ENCODE measurements around the gene KLHDC1. TPM values are rescaled to one million over a fixed set of nuclear protein-coding genes. Genes with fewer than 3 reads are reported as not detected.
"Not testable (repeated sequence)": the region's sequence is repeated elsewhere in the genome, so short reads cannot be mapped to it uniquely, and the experiment has no call there.

Gene KLHDC1
- total RNA-seq, 1 experiment from 2014 or later: 2.2 TPM

- in situ Hi-C loops (cut with HindIII; ENCODE audit: low pct_unique_long_range_greater_than_20kb, low sequenced_read_pairs): no loop called here
- DNase-seq (ENCODE audit: low read depth, low spot score): peak; percentile 40
Measured at GRCh38 chr14:49768301-49769121, 75.6 kb downstream of the KLHDC1 start.

GRCh38 chr14:49769171-49769570, 76.3 kb downstream of the KLHDC1 start:
- DNase-seq (ENCODE audit: low read depth, low spot score): no peak
- in situ Hi-C loops (cut with HindIII; ENCODE audit: low pct_unique_long_range_greater_than_20kb, low sequenced_read_pairs): no loop called here

- in situ Hi-C loops (cut with HindIII; ENCODE audit: low pct_unique_long_range_greater_than_20kb, low sequenced_read_pairs): no loop called here
- DNase-seq (ENCODE audit: low read depth, low spot score): no peak
Measured at GRCh38 chr14:49769581-49770211, 76.8 kb downstream of the KLHDC1 start.

- in situ Hi-C loops (cut with HindIII; ENCODE audit: low pct_unique_long_range_greater_than_20kb, low sequenced_read_pairs): no loop called here
- DNase-seq (ENCODE audit: low read depth, low spot score): no peak
Measured at GRCh38 chr14:49770212-49770817, 77.4 kb downstream of the KLHDC1 start.

GRCh38 chr14:49771691-49772090, 78.8 kb downstream of the KLHDC1 start:
- in situ Hi-C loops (cut with HindIII; ENCODE audit: low pct_unique_long_range_greater_than_20kb, low sequenced_read_pairs); DNase-seq (ENCODE audit: low read depth, low spot score): not testable (repeated sequence)

- no peak for DNase-seq (ENCODE audit: low read depth, low spot score)
- in situ Hi-C loops (cut with HindIII; ENCODE audit: low pct_unique_long_range_greater_than_20kb, low sequenced_read_pairs): no loop called here
Measured at GRCh38 chr14:49774106-49774505, 81.2 kb downstream of the KLHDC1 start.

GRCh38 chr14:49778421-49778820, 85.5 kb downstream of the KLHDC1 start:
- no peak for DNase-seq (ENCODE audit: low read depth, low spot score)
- in situ Hi-C loops (cut with HindIII; ENCODE audit: low pct_unique_long_range_greater_than_20kb, low sequenced_read_pairs): no loop called here

GRCh38 chr14:49781040-49781439, 88.1 kb downstream of the KLHDC1 start:
- in situ Hi-C loops (cut with HindIII; ENCODE audit: low pct_unique_long_range_greater_than_20kb, low sequenced_read_pairs); DNase-seq (ENCODE audit: low read depth, low spot score): not testable (repeated sequence)

- in situ Hi-C loops (cut with HindIII; ENCODE audit: low pct_unique_long_range_greater_than_20kb, low sequenced_read_pairs): no loop called here
- no peak for DNase-seq (ENCODE audit: low read depth, low spot score)
Measured at GRCh38 chr14:49783394-49784014, 90.6 kb downstream of the KLHDC1 start.

- no peak for DNase-seq (ENCODE audit: low read depth, low spot score)
- in situ Hi-C loops (cut with HindIII; ENCODE audit: low pct_unique_long_range_greater_than_20kb, low sequenced_read_pairs): no loop called here
Measured at GRCh38 chr14:49786315-49786714, 93.4 kb downstream of the KLHDC1 start.

- DNase-seq (ENCODE audit: low read depth, low spot score): no peak
- in situ Hi-C loops (cut with HindIII; ENCODE audit: low pct_unique_long_range_greater_than_20kb, low sequenced_read_pairs): no loop called here
Measured at GRCh38 chr14:49792618-49793017, 99.7 kb downstream of the KLHDC1 start.

- in situ Hi-C loops (cut with HindIII; ENCODE audit: low pct_unique_long_range_greater_than_20kb, low sequenced_read_pairs): no loop called here
- no peak for DNase-seq (ENCODE audit: low read depth, low spot score)
Measured at GRCh38 chr14:49796025-49796424, 103.1 kb downstream of the KLHDC1 start.

Small RNAs within 50 kb of the gene (small RNA-seq; reads per million reads assigned to genes)
- gene RNU6ATAC30P: 0 to 0.05 reads per million in 2 experiments

Other genes starting within 250 kb of the KLHDC1 start
- 1,995 and 2,116 TPM in 2 replicates for gene RPS29, start 106.7 kb upstream of the KLHDC1 start, total RNA-seq (2014; rRNA removed; shearing (Covaris generic))
- 21.3 and 23.3 TPM in 2 replicates for gene LRR1, start 94.2 kb upstream of the KLHDC1 start, total RNA-seq (2014; rRNA removed; shearing (Covaris generic))
- gene RPL36AL, start 72.5 kb upstream of the KLHDC1 start, total RNA-seq (2014; rRNA removed; shearing (Covaris generic)): 302 and 321 TPM in 2 replicates
- gene MGAT2, start 72.3 kb upstream of the KLHDC1 start, total RNA-seq (2014; rRNA removed; shearing (Covaris generic)): 33.9 and 39.0 TPM in 2 replicates
- gene DNAAF2, start 57.9 kb upstream of the KLHDC1 start, total RNA-seq (2014; rRNA removed; shearing (Covaris generic)): 13.2 and 14.3 TPM in 2 replicates
- gene POLE2, start 4.9 kb upstream of the KLHDC1 start, total RNA-seq (2014; rRNA removed; shearing (Covaris generic)): 15.6 and 16.3 TPM in 2 replicates
- gene KLHDC2, start 75.0 kb downstream of the KLHDC1 start, total RNA-seq (2014; rRNA removed; shearing (Covaris generic)): 59.6 and 65.8 TPM in 2 replicates
- gene NEMF, start 159.7 kb downstream of the KLHDC1 start, total RNA-seq (2014; rRNA removed; shearing (Covaris generic)): 54.8 and 56.0 TPM in 2 replicates
- 39.5 and 46.5 TPM in 2 replicates for gene ARF6, start 200.0 kb downstream of the KLHDC1 start, total RNA-seq (2014; rRNA removed; shearing (Covaris generic))

Data from SK-MEL-5 (cell line).